B cell (primary cell): ENCODE measurements around the gene FHIT. TPM values are rescaled to one million over a fixed set of nuclear protein-coding genes. Genes with fewer than 3 reads are reported as not detected.

Source experiments
- ATAC-seq: fragments of 200-7000 bp; cut with Tn5 transposase; one replicate; pipeline ENCODE4 v1.10.0; 2021; ENCODE audit warnings: low read depth, mild to moderate bottlenecking, moderate number of reproducible peaks, moderate library complexity
- CTCF ChIA-PET: fragments of 350-600 bp; sonication (Branson Sonifier 250); formaldehyde crosslinking; loops from one replicate; lab custom pipeline; 2021; ENCODE audit warnings: antibody characterized with exemption, inconsistent platforms; lab: Charles Lee
- POLR2A ChIA-PET: fragments of 350-600 bp; sonication (Branson Sonifier 250); formaldehyde crosslinking; loops from one replicate; lab custom pipeline; 2021; ENCODE audit warnings: antibody characterized with exemption; lab: Charles Lee
- DNase-seq: peaks from one replicate; pipeline ENCODE4 v3.0.0; 2013
- H2AFZ ChIP-seq: 2 replicates; pipeline ENCODE4 v1.6.1; 2012; ENCODE audit warnings: mild to moderate bottlenecking, low read depth, low read length; ENCODE audit not compliant: insufficient read depth, poor library complexity, severe bottlenecking
- H3K27ac ChIP-seq, 2 donors: 1 replicate in 1 of 2; 2 replicates in 1 of 2; pipeline ENCODE4 v1.5.1; 2012 to 2013; ENCODE audit warnings: low read length in 2 of 2, mild to moderate bottlenecking in 2 of 2, moderate library complexity in 1 of 2
- H3K27me3 ChIP-seq, 4 experiments: fragments of 200-600 bp in 1 of 4; sonication (generic) in 1 of 4; replicated peaks in 1 of 4; 1 replicate in 2 of 4; 2 replicates in 2 of 4; pipeline versions ENCODE4 v1.6.1 to v1.7.0; 2013 to 2016; ENCODE audit warnings: low read length in 3 of 4, mild to moderate bottlenecking in 2 of 4, mixed read lengths in 1 of 4, moderate library complexity in 1 of 4; ENCODE audit not compliant: insufficient read depth in 4 of 4, control insufficient read depth in 3 of 4; ENCODE audit errors: control extremely low read depth in 1 of 4
- H3K36me3 ChIP-seq, 2 experiments: replicated peaks in 1 of 2; 1 replicate in 1 of 2; 2 replicates in 1 of 2; pipeline versions ENCODE4 v1.6.1 to v1.7.1; 2013; ENCODE audit warnings: low read length in 1 of 2; ENCODE audit not compliant: insufficient read depth in 2 of 2, control insufficient read depth in 1 of 2; ENCODE audit errors: control extremely low read depth in 1 of 2, extremely low read depth in 1 of 2
- H3K4me1 ChIP-seq, 2 donors: fragments of 200-600 bp in 1 of 2; sonication (generic) in 1 of 2; 1 replicate in 1 of 2; 2 replicates in 1 of 2; pipeline versions ENCODE4 v1.5.1 to v1.6.1; 2013 to 2017; ENCODE audit warnings: low read length in 2 of 2; ENCODE audit not compliant: control insufficient read depth in 2 of 2, insufficient read depth in 2 of 2
- H3K4me2 ChIP-seq: replicated peaks from 2 replicates; pipeline ENCODE3; 2012; ENCODE audit warnings: mild to moderate bottlenecking, low read depth, low read length; ENCODE audit not compliant: poor library complexity, severe bottlenecking
- H3K4me3 ChIP-seq, 5 experiments: fragments of 200-600 bp in 1 of 5; sonication (generic) in 1 of 5; 1 replicate in 3 of 5; 2 replicates in 2 of 5; pipeline versions ENCODE4 v1.5.1 to v1.7.0; 2011 to 2016; ENCODE audit warnings: low read length in 4 of 5, mild to moderate bottlenecking in 4 of 5, low read depth in 2 of 5, control low read depth in 1 of 5, moderate library complexity in 1 of 5; ENCODE audit not compliant: insufficient read depth in 1 of 5; ENCODE audit errors: control extremely low read depth in 1 of 5, extremely low read depth in 1 of 5
- H3K79me2 ChIP-seq: fragments of 200-600 bp; sonication (generic); one replicate; pipeline ENCODE4 v1.6.0; 2016; ENCODE audit warnings: low read length; ENCODE audit not compliant: control insufficient read depth, insufficient read depth
- H3K9ac ChIP-seq: fragments of 200-600 bp; sonication (generic); 2 replicates; pipeline ENCODE4 v1.6.1; 2017; ENCODE audit warnings: mild to moderate bottlenecking, low read length, moderate library complexity
- H3K9me3 ChIP-seq, 3 donors: one replicate each; pipeline versions ENCODE4 v1.6.1 to v1.7.1; 2013; ENCODE audit warnings: low read length in 2 of 3; ENCODE audit not compliant: control insufficient read depth in 2 of 3, insufficient read depth in 1 of 3; ENCODE audit errors: control extremely low read depth in 1 of 3
- H4K20me1 ChIP-seq: 2 replicates; pipeline ENCODE4 v1.6.0; 2012; ENCODE audit warnings: mild to moderate bottlenecking, low read length; ENCODE audit not compliant: insufficient read depth, control insufficient read depth, poor library complexity, severe bottlenecking
- H3K27ac Mint-ChIP-seq: one replicate; pipeline ENCODE4 v1.8.0; 2021; ENCODE audit warnings: mixed read lengths
- H3K27me3 Mint-ChIP-seq: one replicate; pipeline ENCODE4 v1.8.0; 2021; ENCODE audit warnings: mixed read lengths
- H3K4me1 Mint-ChIP-seq: one replicate; pipeline ENCODE4 v1.8.0; 2021; ENCODE audit warnings: mixed read lengths
- H3K4me3 Mint-ChIP-seq: one replicate; pipeline ENCODE4 v1.8.0; 2021; ENCODE audit warnings: mixed read lengths
- H3K9me3 Mint-ChIP-seq: one replicate; pipeline ENCODE4 v1.8.0; 2022; ENCODE audit warnings: mixed read lengths; ENCODE audit not compliant: insufficient read depth
- CTCF ChIP-seq: fragments of 200-600 bp; IDR thresholded peaks from one replicate; pipeline ENCODE4 v1.8.0; 2022; ENCODE audit warnings: antibody characterized with exemption, mild to moderate bottlenecking
- EZH2 ChIP-seq: IDR thresholded peaks from 2 replicates; pipeline ENCODE4 v1.6.1; 2012; ENCODE audit warnings: borderline replicate concordance, low read depth, mild to moderate bottlenecking, moderate library complexity, low read length; ENCODE audit not compliant: insufficient read depth, poor library complexity, severe bottlenecking
- WGBS: methylation state at CpG from one replicate; pipeline ENCODE4 v1.1.5; 2013; ENCODE audit warnings: missing lambda C conversion rate; ENCODE audit not compliant: insufficient coverage; 5-methylcytosine and 5-hydroxymethylcytosine counted together
- intact Hi-C: fragments of 100-400 bp; cut with micrococcal nuclease; formaldehyde crosslinking; loops from one replicate; pipeline ENCODE4 v1.10.0; 2022
- polyA plus RNA-seq: library from polyadenylated mRNA; depleted of rRNA; stranded (reverse); fragments of >200 nt; gene quantifications from 2 replicates; pipeline ENCODE4 v1.2.3, GENCODE V29; 2012
- total RNA-seq, 2 donors: library from RNA; stranded (reverse); fragments of 120-200 nt in 1 of 2; gene quantifications; 1 replicate in 1 of 2; 2 replicates in 1 of 2; pipeline versions ENCODE4 v1.2.3 to v1.2.4, GENCODE V29; 2013 to 2022

The FHIT gene
- total and polyA plus RNA-seq, 2 donors (not counting 1 experiment from before 2014, with no cell fraction given): 1.7 to 7.8 TPM

DNA sequence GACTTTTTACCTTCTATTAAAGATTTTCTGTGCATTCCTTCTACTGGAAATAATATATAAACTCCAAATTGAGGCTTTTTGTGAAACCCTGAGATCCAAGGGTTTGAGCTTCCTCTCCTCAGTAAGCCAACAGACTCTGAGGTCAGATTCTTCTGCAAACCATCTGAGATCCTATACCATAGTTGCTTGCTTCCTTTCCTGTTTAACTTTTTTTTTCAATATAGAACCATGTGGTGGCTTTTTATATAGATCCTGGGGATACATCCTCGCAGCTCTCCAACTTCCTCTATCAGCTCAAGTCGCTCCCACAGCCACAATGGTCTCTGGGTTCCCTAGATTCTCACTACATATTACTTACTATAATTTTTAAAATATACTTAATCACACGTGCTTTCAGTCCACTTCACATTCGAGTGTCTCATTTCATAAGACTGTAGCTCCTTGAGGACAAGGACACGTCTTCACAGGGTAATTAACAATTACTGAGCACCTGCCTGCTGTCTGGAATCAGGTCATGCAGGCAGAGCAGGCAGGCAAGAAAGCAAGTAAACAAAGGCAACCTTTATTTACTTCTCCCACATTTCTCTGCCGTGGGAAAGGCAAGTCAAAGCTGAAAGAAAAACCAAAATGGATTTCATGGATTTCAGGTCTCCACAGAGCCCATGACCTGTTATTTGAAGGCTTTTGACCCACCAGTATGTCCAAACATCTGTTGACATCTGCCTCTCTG, 941.5 kb downstream of the FHIT start:
- WGBS: 77% methylated on average over 5 of the region's 6 CpGs
- ATAC-seq: no peak
- no peak overlapping the region for H3K4me3 Mint-ChIP-seq

DNA sequence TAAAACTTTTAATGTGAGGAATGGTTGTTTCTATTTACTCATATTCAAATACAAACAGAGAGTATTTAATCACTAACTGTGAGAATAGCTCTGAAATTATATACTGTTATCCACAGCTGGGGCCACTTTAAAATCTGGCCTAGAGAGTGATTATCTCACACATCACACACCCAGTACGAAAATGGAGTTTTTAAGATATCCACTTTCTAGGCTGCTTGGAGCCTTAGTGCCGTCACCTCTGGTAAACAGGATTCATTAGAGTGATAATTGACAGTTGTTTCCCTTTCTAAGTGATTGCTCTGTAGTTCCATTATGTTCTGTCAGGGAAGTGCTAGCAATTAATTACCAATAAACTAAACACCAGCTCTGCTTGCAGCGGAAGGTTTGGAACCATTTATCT, 942.4 kb downstream of the FHIT start:
- intact Hi-C loops: no loop called here
- H3K79me2 ChIP-seq: no peaks in the 10 kb centered on the region
- no peak for TF ChIP-seq CTCF
- no peak for TF ChIP-seq EZH2
- no peak overlapping the region for H3K4me2 ChIP-seq
- Mint-ChIP-seq H3K27me3 (no peaks in the 10 kb centered on the region), H3K4me3 (no peak overlapping the region), H3K9me3 (no peaks in the 10 kb centered on the region), H3K27ac (no peak overlapping the region), H3K4me1 (no peaks in the 10 kb centered on the region)
- no peaks in the 10 kb centered on the region for H3K9me3 ChIP-seq
- ChIA-PET POLR2A (no interaction called here), CTCF (no interaction called here)
- no peaks in the 10 kb centered on the region for H3K27me3 ChIP-seq
- no peak overlapping the region for H3K9ac ChIP-seq
- ATAC-seq: no peak
- no peaks in the 10 kb centered on the region for H3K4me1 ChIP-seq
- no peaks in the 10 kb centered on the region for H4K20me1 ChIP-seq
- WGBS: no CpG with 5 or more reads among the region's 3 CpGs
- H3K36me3 ChIP-seq: no peaks in the 10 kb centered on the region
- DNase-seq: no peak
- H3K4me3 ChIP-seq: no peak overlapping the region
- H2AFZ ChIP-seq: no peak overlapping the region
- H3K27ac ChIP-seq: no peak overlapping the region

More for the DNA sequence above, 941.5 kb downstream of the FHIT start:
- CTCF ChIA-PET: no interaction called here
- no peak overlapping the region for H3K4me2 ChIP-seq
- H3K4me3 ChIP-seq: no peak overlapping the region
- H3K9me3 ChIP-seq: no peaks in the 10 kb centered on the region
- no peaks in the 10 kb centered on the region for H3K79me2 ChIP-seq
- no peak overlapping the region for H3K9ac ChIP-seq
- DNase-seq: no peak
- Mint-ChIP-seq H3K9me3 (no peaks in the 10 kb centered on the region), H3K4me1 (no peaks in the 10 kb centered on the region), H3K27ac (no peak overlapping the region), H3K27me3 (no peaks in the 10 kb centered on the region)
- intact Hi-C loops: no loop called here
- no peaks in the 10 kb centered on the region for H3K4me1 ChIP-seq
- no peak overlapping the region for H3K27ac ChIP-seq
- no peaks in the 10 kb centered on the region for H4K20me1 ChIP-seq
- no peaks in the 10 kb centered on the region for H3K27me3 ChIP-seq
- no peak for TF ChIP-seq CTCF
- POLR2A ChIA-PET: no interaction called here
- H3K36me3 ChIP-seq: no peaks in the 10 kb centered on the region
- H2AFZ ChIP-seq: no peak overlapping the region
